PC-3 (cell line): ENCODE results near the gene PHLDB1.

Experiments used
- CTCF ChIP-seq: fragments of 300-600 bp; sonication (generic); conservative IDR thresholded peaks from 2 replicates; pipeline ENCODE4 v1.5.1; 2017; ENCODE audit warnings: antibody characterized with exemption, low read depth, mild to moderate bottlenecking, low read length
- EZH2 ChIP-seq: fragments of 300-600 bp; sonication (generic); IDR thresholded peaks from one replicate; pipeline ENCODE4 v1.6.1; 2017; ENCODE audit warnings: antibody characterized with exemption, mild to moderate bottlenecking, low read length; ENCODE audit not compliant: unreplicated experiment
- EZH2phosphoT487 ChIP-seq: fragments of 300-600 bp; sonication (generic); IDR thresholded peaks from 2 replicates; pipeline ENCODE4 v1.6.1; 2018; ENCODE audit warnings: mild to moderate bottlenecking, antibody characterized with exemption, low read length, borderline replicate concordance

- TF ChIP-seq CTCF = no peak
- no peak for TF ChIP-seq EZH2phosphoT487
- no peak for TF ChIP-seq EZH2
These were observed 7.1 kb downstream of the PHLDB1 start for GRCh38 chr11:118614511-118614910.
